ENCODE data around the gene LMAN1L.

DNA sequence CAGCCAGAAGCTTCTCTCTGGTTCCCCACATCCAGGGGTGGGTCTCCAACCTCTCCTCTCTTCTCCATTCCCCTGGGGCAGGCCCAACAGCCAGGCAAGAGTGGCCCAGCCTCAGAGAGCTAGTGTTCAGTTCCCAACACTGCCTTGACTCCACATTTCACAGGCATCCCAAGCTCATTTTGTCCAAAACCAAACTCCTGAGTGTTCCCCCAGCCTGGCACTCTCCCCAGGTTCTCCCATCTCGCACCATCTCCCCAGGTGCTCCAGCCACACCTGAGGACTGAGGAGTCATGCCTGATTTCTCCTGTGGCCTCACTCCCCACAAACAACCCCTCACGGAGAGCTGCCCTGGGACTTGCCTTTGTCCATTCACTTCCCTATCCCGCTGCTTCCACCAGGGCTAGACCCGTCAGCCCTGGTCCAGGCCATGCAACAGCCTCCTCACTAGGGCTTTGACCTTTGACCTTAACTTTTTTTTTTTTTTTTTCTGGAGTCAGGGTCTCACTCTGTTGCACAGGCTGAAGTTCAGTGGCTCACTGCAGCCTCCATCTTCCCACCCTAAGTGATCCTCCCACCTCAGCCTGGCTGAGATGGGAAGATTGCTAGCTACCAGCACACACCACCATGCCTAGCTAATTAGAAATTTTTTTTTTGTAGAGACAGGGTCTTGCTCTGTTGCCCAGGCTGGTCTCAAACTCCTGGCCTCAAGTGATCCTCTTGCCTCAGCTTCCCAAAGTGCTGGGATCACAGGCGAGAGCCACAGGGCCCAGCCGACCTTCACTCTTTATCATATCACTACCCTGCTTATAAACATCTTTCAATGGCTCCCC is 34.7 kb upstream of the LMAN1L start:
- TF ChIP-seq YY1 (IDR thresholded peaks at IDR 0.05; ENCODE audit: insufficient read depth, insufficient read length): no peak
- no peak for TF ChIP-seq ZNF274 (IDR thresholded peaks at IDR 0.05; ENCODE audit: low read depth, low read length)
- no peak for TF ChIP-seq SUZ12 (IDR thresholded peaks at IDR 0.05; ENCODE audit: extremely low read depth, insufficient read depth, insufficient read length)

Data from NT2/D1 (cell line).